IMR-90 (cell line): ENCODE results near the gene AP3S1. TPM values are rescaled to one million over a fixed set of nuclear protein-coding genes. Genes with fewer than 3 reads are reported as not detected.

Experiments
- ATAC-seq: fragments of 200-7000 bp; cut with Tn5 transposase; 2 replicates; pipeline ENCODE4 v1.9.1; 2020; ENCODE audit warnings: low read depth, mild to moderate bottlenecking, moderate library complexity
- BruUV-seq: library from RNA; stranded (reverse); fragments of 400-500 nt; replicated peaks from 2 replicates; lab custom pipeline; 2021; lab: Mats Ljungman, UMichigan
- CTCF ChIA-PET: fragments of 300-600 bp; formaldehyde crosslinking; extraction: SDS; loops from one replicate; lab custom pipeline; 2021; ENCODE audit warnings: antibody characterized with exemption; lab: Yijun Ruan, JAX
- POLR2A ChIA-PET: fragments of 300-600 bp; sonication (Branson Sonifier 250); formaldehyde crosslinking; loops from one replicate; lab custom pipeline; 2022; ENCODE audit warnings: antibody characterized with exemption; ENCODE audit not compliant: unreplicated experiment; lab: Charles Lee
- DNase-seq: peaks from one replicate; pipeline ENCODE4 v3.0.0; 2013
- H2AFZ ChIP-seq: replicated peaks from 2 replicates; pipeline ENCODE3; 2013; ENCODE audit warnings: low read length, mild to moderate bottlenecking; ENCODE audit not compliant: poor library complexity
- H2AK5ac ChIP-seq: 2 replicates; pipeline ENCODE4 v1.6.1; 2013; ENCODE audit warnings: low read depth, low read length, inconsistent platforms
- H2AK9ac ChIP-seq: replicated peaks from 2 replicates; pipeline ENCODE3; 2013; ENCODE audit warnings: mild to moderate bottlenecking, low read depth, low read length, moderate library complexity; ENCODE audit not compliant: poor library complexity
- H2BK120ac ChIP-seq: 2 replicates; pipeline ENCODE4 v1.6.1; 2013; ENCODE audit warnings: low read depth, low read length, inconsistent platforms
- H2BK15ac ChIP-seq: 3 replicates; pipeline ENCODE4 v1.6.1; 2013; ENCODE audit warnings: low read depth, low read length, inconsistent platforms
- H2BK20ac ChIP-seq: 2 replicates; pipeline ENCODE4 v1.6.1; 2013; ENCODE audit warnings: low read depth, mild to moderate bottlenecking, inconsistent platforms, low read length, moderate library complexity
- H2BK5ac ChIP-seq: 2 replicates; pipeline ENCODE4 v1.6.1; 2013; ENCODE audit warnings: mild to moderate bottlenecking, low read depth, low read length, inconsistent platforms; ENCODE audit not compliant: poor library complexity, severe bottlenecking
- H3K14ac ChIP-seq: replicated peaks from 2 replicates; pipeline ENCODE4 v1.6.1; 2013; ENCODE audit warnings: low read depth, low read length, inconsistent platforms
- H3K18ac ChIP-seq: 2 replicates; pipeline ENCODE4 v1.6.1; 2013; ENCODE audit warnings: low read depth, low read length, control low read depth
- H3K23ac ChIP-seq: 2 replicates; pipeline ENCODE4 v1.6.1; 2013; ENCODE audit warnings: low read depth, low read length, inconsistent platforms
- H3K27ac ChIP-seq: 2 replicates; pipeline ENCODE4 v1.5.1; 2013; ENCODE audit warnings: mild to moderate bottlenecking, control low read depth, low read length; ENCODE audit not compliant: insufficient read depth
- H3K27me3 ChIP-seq: 2 replicates; pipeline ENCODE4 v1.6.1; 2013; ENCODE audit warnings: low read length; ENCODE audit not compliant: control insufficient read depth, insufficient read depth
- H3K36me3 ChIP-seq: 2 replicates; pipeline ENCODE4 v1.6.1; 2013; ENCODE audit warnings: low read length, mixed read lengths; ENCODE audit not compliant: control insufficient read depth, insufficient read depth
- H3K4ac ChIP-seq: 2 replicates; pipeline ENCODE4 v1.6.1; 2013; ENCODE audit warnings: low read depth, low read length, inconsistent platforms
- H3K4me1 ChIP-seq: 2 replicates; pipeline ENCODE4 v1.6.1; 2013; ENCODE audit warnings: low read length, mixed read lengths; ENCODE audit not compliant: control insufficient read depth, insufficient read depth
- H3K4me2 ChIP-seq: 2 replicates; pipeline ENCODE4 v1.6.1; 2013; ENCODE audit warnings: low read depth, mild to moderate bottlenecking, control low read depth, low read length, moderate library complexity
- H3K4me3 ChIP-seq: 2 replicates; pipeline ENCODE4 v1.5.1; 2013; ENCODE audit warnings: low read depth, mild to moderate bottlenecking, control low read depth, low read length, moderate library complexity; ENCODE audit not compliant: insufficient read depth
- H3K56ac ChIP-seq: 2 replicates; pipeline ENCODE4 v1.6.1; 2013; ENCODE audit warnings: low read length, inconsistent platforms; ENCODE audit not compliant: insufficient read depth; ENCODE audit errors: extremely low read depth
- H3K79me1 ChIP-seq, 2 experiments: 2 replicates each; pipeline ENCODE4 v1.6.1; 2013; ENCODE audit warnings: low read length in 2 of 2, inconsistent platforms in 1 of 2, low read depth in 1 of 2
- H3K9ac ChIP-seq: 2 replicates; pipeline ENCODE4 v1.6.1; 2013; ENCODE audit warnings: low read depth, low read length, control low read depth
- H3K9me1 ChIP-seq: 2 replicates; pipeline ENCODE4 v1.6.1; 2013; ENCODE audit warnings: low read length, inconsistent platforms; ENCODE audit not compliant: insufficient read depth
- H3K9me3 ChIP-seq: 2 replicates; pipeline ENCODE4 v1.6.1; 2013; ENCODE audit warnings: low read length; ENCODE audit not compliant: control insufficient read depth, insufficient read depth
- H4K20me1 ChIP-seq: 2 replicates; pipeline ENCODE4 v1.6.1; 2013; ENCODE audit warnings: low read length, inconsistent platforms; ENCODE audit not compliant: insufficient read depth
- H4K5ac ChIP-seq: 2 replicates; pipeline ENCODE4 v1.6.1; 2013; ENCODE audit warnings: mild to moderate bottlenecking, low read depth, low read length, control low read depth
- H4K8ac ChIP-seq, 2 experiments: 2 replicates each; pipeline ENCODE4 v1.6.1; 2013; ENCODE audit warnings: low read depth in 2 of 2, low read length in 2 of 2, control low read depth in 1 of 2, inconsistent platforms in 1 of 2
- H4K91ac ChIP-seq: 2 replicates; pipeline ENCODE4 v1.6.1; 2013; ENCODE audit warnings: low read depth, low read length, inconsistent platforms; ENCODE audit not compliant: insufficient read depth
- CHD1 ChIP-seq: IDR thresholded peaks from 2 replicates; pipeline ENCODE4 v1.6.1; 2012; ENCODE audit warnings: low read depth, low read length, improper control_type of control experiment
- POLR2A ChIP-seq: IDR thresholded peaks from 2 replicates; pipeline ENCODE4 v1.6.1; 2012; ENCODE audit warnings: mild to moderate bottlenecking, low read depth, low read length
- WGBS, 2 experiments: methylation state at CpG; one replicate each; pipeline versions ENCODE4 v1.1.5 to v1.1.7; 2013; ENCODE audit warnings: missing lambda C conversion rate in 2 of 2; ENCODE audit not compliant: insufficient read length in 1 of 2; ENCODE audit errors: extremely low coverage in 2 of 2; 5-methylcytosine and 5-hydroxymethylcytosine counted together
- dilution Hi-C: fragments of 300-500 bp; cut with HindIII; formaldehyde crosslinking; loops from one replicate; pipeline ENCODE4 v1.14.3; 2018; ENCODE audit warnings: low sequenced_read_pairs; ENCODE audit not compliant: unreplicated experiment
- in situ Hi-C: fragments of 300-500 bp; cut with MboI; formaldehyde crosslinking; loops from 3 replicates; pipeline ENCODE4 v1.14.3; 2019; ENCODE audit warnings: low sequenced_read_pairs, inconsistent platforms, mixed read lengths
- intact Hi-C: fragments of 100-400 bp; cut with micrococcal nuclease; formaldehyde crosslinking; loops from 2 replicates; pipeline ENCODE4 v1.10.0; 2022
- polyA plus RNA-seq, 3 experiments: library from polyadenylated mRNA; depleted of rRNA; stranded (reverse); fragments of >200 nt; gene quantifications; 2 replicates each; pipeline ENCODE4 v1.2.3, GENCODE V29; 2012; ENCODE audit warnings: low replicate concordance in 1 of 3
- total RNA-seq: library from RNA; depleted of rRNA; stranded (reverse); fragments of >200 nt; gene quantifications from 2 replicates; pipeline ENCODE4 v1.2.3, GENCODE V29; 2012
- TF ChIP-seq, protein P1 (sequence below): fragments of 150-350 bp; IDR thresholded peaks from 2 replicates; pipeline ENCODE4 v1.6.1; 2016; ENCODE audit warnings: low read depth, mild to moderate bottlenecking, low read length, moderate library complexity, borderline replicate concordance
- TF ChIP-seq, protein P2 (sequence below): fragments of 150-350 bp; IDR thresholded peaks from 2 replicates; pipeline ENCODE4 v1.6.1; 2017; ENCODE audit warnings: mild to moderate bottlenecking, antibody characterized with exemption, low read length, low read depth

The AP3S1 gene
- total and polyA plus RNA-seq, 2 of the 4 experiments (the other 2 are of a cell fraction) = 21.9 to 73.1 TPM

DNA sequence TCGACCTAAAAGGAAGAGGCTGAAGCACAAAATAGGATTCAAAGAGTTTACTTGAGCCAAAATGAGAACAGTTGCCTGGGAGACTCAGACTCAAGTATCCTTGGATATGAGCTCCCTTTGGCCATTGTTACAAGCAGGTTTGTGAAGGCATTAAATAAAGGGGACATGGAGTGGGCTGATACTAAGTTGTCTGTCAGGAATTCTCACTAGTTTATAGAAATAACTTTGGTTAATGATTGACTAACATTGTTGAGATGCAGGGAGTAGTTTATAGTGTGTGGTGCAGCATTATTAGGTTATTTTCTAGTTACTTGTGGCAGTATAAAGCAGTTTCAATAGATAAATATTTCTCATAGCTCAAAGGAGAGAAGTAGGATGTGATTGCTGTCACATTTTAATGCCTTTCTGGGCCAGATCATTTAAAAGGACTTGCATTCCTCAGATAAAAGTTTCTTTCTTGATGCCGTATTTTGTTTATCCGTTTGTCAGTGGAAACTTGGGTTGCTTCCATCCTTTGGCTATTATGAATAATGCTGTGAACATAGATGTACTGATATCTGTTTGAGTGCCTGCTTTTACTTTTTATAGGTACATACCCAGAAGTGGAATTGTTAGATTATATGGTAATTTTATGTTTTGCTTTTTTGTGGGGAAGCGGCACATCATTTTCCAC is 9.1 kb downstream of the AP3S1 start:
- no TSS peak for BruUV-seq
- no peak overlapping the region for H3K27ac ChIP-seq
- DNase-seq = peak; percentile 66
- peaks cover 38% of the 10 kb centered on the region for H4K20me1 ChIP-seq
- H3K27me3 ChIP-seq = no peaks in the 10 kb centered on the region
- no peak overlapping the region for H2AFZ ChIP-seq
- no peak overlapping the region for H2AK9ac ChIP-seq
- no peak overlapping the region for H2BK5ac ChIP-seq
- no peak overlapping the region for H4K91ac ChIP-seq
- H2BK20ac ChIP-seq = no peak overlapping the region
- H2BK120ac ChIP-seq = no peak overlapping the region
- H2AK5ac ChIP-seq = no peak overlapping the region
- no peak overlapping the region for H3K56ac ChIP-seq
- no peak overlapping the region for H3K18ac ChIP-seq
- in situ Hi-C loops (no loop called here), intact Hi-C loops (no loop called here), dilution Hi-C loops (no loop called here)
- peak overlapping the region; percentile 45 for H3K4me2 ChIP-seq
- no peak overlapping the region for H4K5ac ChIP-seq
- no peak overlapping the region for H3K4me3 ChIP-seq
- no peaks in the 10 kb centered on the region for H3K36me3 ChIP-seq
- no peak overlapping the region for H2BK15ac ChIP-seq
- peaks cover 5% of the 10 kb centered on the region; the same call in 1 of the 2 replicates for H3K4me1 ChIP-seq
- peak; percentile 71 for ATAC-seq
- H3K9ac ChIP-seq = no peak overlapping the region
- H4K8ac ChIP-seq = no peak overlapping the region
- H3K14ac ChIP-seq = no peak overlapping the region
- ChIA-PET CTCF (interaction anchor here (1.9 kb wide), 1 partner anchor 181 kb away, joined by 4 read pairs; no protein-coding TSS in a partner anchor), POLR2A (no interaction called here)
- H3K9me3 ChIP-seq = no peaks in the 10 kb centered on the region
- 78% methylated on average over 1 of the region's 4 CpGs; no CpG with 5 or more reads in 1 of the 2 experiments for WGBS, 2 experiments
- no peak overlapping the region for H3K4ac ChIP-seq
- H3K23ac ChIP-seq = no peak overlapping the region
- H3K9me1 ChIP-seq = peaks cover 5% of the 10 kb centered on the region; the same call in 1 of the 2 replicates
- no peak for TF ChIP-seq POLR2A
- TF ChIP-seq, protein P1, sequence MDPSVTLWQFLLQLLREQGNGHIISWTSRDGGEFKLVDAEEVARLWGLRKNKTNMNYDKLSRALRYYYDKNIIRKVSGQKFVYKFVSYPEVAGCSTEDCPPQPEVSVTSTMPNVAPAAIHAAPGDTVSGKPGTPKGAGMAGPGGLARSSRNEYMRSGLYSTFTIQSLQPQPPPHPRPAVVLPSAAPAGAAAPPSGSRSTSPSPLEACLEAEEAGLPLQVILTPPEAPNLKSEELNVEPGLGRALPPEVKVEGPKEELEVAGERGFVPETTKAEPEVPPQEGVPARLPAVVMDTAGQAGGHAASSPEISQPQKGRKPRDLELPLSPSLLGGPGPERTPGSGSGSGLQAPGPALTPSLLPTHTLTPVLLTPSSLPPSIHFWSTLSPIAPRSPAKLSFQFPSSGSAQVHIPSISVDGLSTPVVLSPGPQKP = no peak
- TF ChIP-seq, protein P2, sequence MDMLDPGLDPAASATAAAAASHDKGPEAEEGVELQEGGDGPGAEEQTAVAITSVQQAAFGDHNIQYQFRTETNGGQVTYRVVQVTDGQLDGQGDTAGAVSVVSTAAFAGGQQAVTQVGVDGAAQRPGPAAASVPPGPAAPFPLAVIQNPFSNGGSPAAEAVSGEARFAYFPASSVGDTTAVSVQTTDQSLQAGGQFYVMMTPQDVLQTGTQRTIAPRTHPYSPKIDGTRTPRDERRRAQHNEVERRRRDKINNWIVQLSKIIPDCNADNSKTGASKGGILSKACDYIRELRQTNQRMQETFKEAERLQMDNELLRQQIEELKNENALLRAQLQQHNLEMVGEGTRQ = no peak
- no peak for TF ChIP-seq CHD1
- peaks cover 25 to 43% of the 10 kb centered on the region in 2 experiments for H3K79me1 ChIP-seq
